Sigmoid colon (tissue), 4 donors: ENCODE data around the gene PTPRT.

ENCODE experiments used
- CTCF ChIP-seq, 4 experiments: fragments of 450-650 bp in 3 of 4; fragments of 200-600 bp in 1 of 4; IDR thresholded peaks; one replicate each; pipeline ENCODE4 v1.5.1; 2016 to 2019; ENCODE audit warnings: antibody characterized with exemption in 4 of 4, mild to moderate bottlenecking in 3 of 4, moderate library complexity in 2 of 4
- EP300 ChIP-seq, 4 donors: sonication (generic); formaldehyde crosslinking; IDR thresholded peaks; one replicate each; pipeline ENCODE4 v1.6.1; 2017; ENCODE audit warnings: antibody characterized with exemption in 4 of 4
- POLR2A ChIP-seq, 2 donors: fragments of 450-650 bp; IDR thresholded peaks; one replicate each; pipeline ENCODE4 v1.6.1; 2016; ENCODE audit warnings: antibody characterized with exemption in 2 of 2, mild to moderate bottlenecking in 2 of 2, moderate library complexity in 2 of 2
- POLR2AphosphoS5 ChIP-seq, 4 donors: sonication (generic); formaldehyde crosslinking; IDR thresholded peaks; one replicate each; pipeline ENCODE4 v1.6.1; 2017; ENCODE audit warnings: antibody characterized with exemption in 4 of 4

- no peak for TF ChIP-seq CTCF (IDR thresholded peaks at IDR 0.05)
- TF ChIP-seq POLR2A (IDR thresholded peaks at IDR 0.05) = no peak
- peak in 1 of 4 donors; percentile 14 for TF ChIP-seq POLR2AphosphoS5 (IDR thresholded peaks at IDR 0.05)
- TF ChIP-seq EP300 (IDR thresholded peaks at IDR 0.05) = no peak
Measured at GRCh38 chr20:43183536-43184070, 6.1 kb downstream of the PTPRT start.
